NCI-H2081 (cell line): ENCODE results near the gene ASRGL1.
A peak's percentile ranks its signal among the peaks of the same experiment; 100 is the strongest.

ENCODE experiments used
- DNase-seq, 2 experiments: peaks; one replicate each; lab custom pipeline; 2025; lab: John Stamatoyannopoulos, UW

ASRGL1 gene

GRCh38 chr11:62393061-62393611 lies 55.9 kb downstream of the ASRGL1 start:
- no peak for DNase-seq

- no peak for DNase-seq
Observed at GRCh38 chr11:62393735-62394134, 56.5 kb downstream of the ASRGL1 start.

GRCh38 chr11:62394825-62395538 lies 57.7 kb downstream of the ASRGL1 start:
- peak; percentile 75 to 80 for DNase-seq

GRCh38 chr11:62395885-62396551 lies 58.8 kb downstream of the ASRGL1 start:
- no peak for DNase-seq

GRCh38 chr11:62398011-62398994 lies 61.1 kb downstream of the ASRGL1 start:
- DNase-seq = no peak

- no peak for DNase-seq
Observed at GRCh38 chr11:62399172-62399877, 62.1 kb downstream of the ASRGL1 start.

- DNase-seq = no peak
Observed at GRCh38 chr11:62399878-62400266, 62.6 kb downstream of the ASRGL1 start.

- DNase-seq = no peak
Observed at GRCh38 chr11:62400281-62400680, 63.0 kb downstream of the ASRGL1 start.

- DNase-seq = no peak
Observed at GRCh38 chr11:62400760-62401159, 63.5 kb downstream of the ASRGL1 start.

- DNase-seq = no peak
Observed at GRCh38 chr11:62401356-62401755, 64.1 kb downstream of the ASRGL1 start.

GRCh38 chr11:62401811-62402210 lies 64.6 kb downstream of the ASRGL1 start:
- no peak for DNase-seq

GRCh38 chr11:62402226-62402959 lies 65.1 kb downstream of the ASRGL1 start:
- no peak for DNase-seq

GRCh38 chr11:62402960-62403730 lies 65.9 kb downstream of the ASRGL1 start:
- DNase-seq = no peak

GRCh38 chr11:62404435-62404834 lies 67.2 kb downstream of the ASRGL1 start:
- DNase-seq = no peak

GRCh38 chr11:62404901-62405300 lies 67.7 kb downstream of the ASRGL1 start:
- no peak for DNase-seq

- DNase-seq = no peak
Observed at GRCh38 chr11:62406034-62406433, 68.8 kb downstream of the ASRGL1 start.

GRCh38 chr11:62409831-62410230 lies 72.6 kb downstream of the ASRGL1 start:
- DNase-seq = no peak

- DNase-seq = no peak
Observed at GRCh38 chr11:62410972-62411371, 73.7 kb downstream of the ASRGL1 start.

- no peak for DNase-seq
Observed at GRCh38 chr11:62411524-62411923, 74.3 kb downstream of the ASRGL1 start.

- no peak for DNase-seq
Observed at GRCh38 chr11:62413060-62413696, 75.9 kb downstream of the ASRGL1 start.
